Right ventricle myocardium inferior (tissue), 1 donor: Measurements from ENCODE around the gene CCNY. TPM values are rescaled to one million over a fixed set of nuclear protein-coding genes. Genes with fewer than 3 reads are reported as not detected.
A peak's percentile ranks its signal among the peaks of the same experiment; 100 is the strongest.

Source experiments
- ATAC-seq: fragments of 200-7000 bp; cut with Tn5 transposase; one replicate; pipeline ENCODE4 v1.9.1; 2020; ENCODE audit warnings: mild to moderate bottlenecking, moderate library complexity
- DNase-seq: peaks from one replicate; pipeline ENCODE4 v3.0.0; 2021; ENCODE audit errors: missing footprints
- intact Hi-C: fragments of 100-400 bp; cut with DNase I; formaldehyde crosslinking; loops from one replicate; pipeline ENCODE4 v1.11.0; 2022
- total RNA-seq: library from RNA; stranded (reverse); fragmentation: NEBNext Ultra II Directional; extraction: Animal tissue kit (Norgen Biotek cat#: 25700); gene quantifications from one replicate; pipeline ENCODE4 v1.2.1, GENCODE V29; 2021
- donor health status: DM: no; HTN: yes; CAD: no; lungs with severe emphysema.

Gene CCNY
- total RNA-seq, 1 donor from 2014 or later, result 91.8 TPM

- ATAC-seq (no peak), DNase-seq (no peak)
- intact Hi-C loops, result no loop called here
Observed at GRCh38 chr10:35552650-35553342, 216.5 kb downstream of the CCNY start.

GRCh38 chr10:35554036-35554435, 217.7 kb downstream of the CCNY start:
- no peak for DNase-seq
- no peak for ATAC-seq
- intact Hi-C loops, result no loop called here

GRCh38 chr10:35554461-35555056, 218.2 kb downstream of the CCNY start:
- DNase-seq (no peak), ATAC-seq (no peak)
- intact Hi-C loops, result no loop called here

- intact Hi-C loops, result no loop called here
- DNase-seq, result no peak
- no peak for ATAC-seq
Observed at GRCh38 chr10:35555962-35556930, 219.9 kb downstream of the CCNY start.

GRCh38 chr10:35558276-35558675, 222.0 kb downstream of the CCNY start:
- intact Hi-C loops, result no loop called here
- DNase-seq (no peak), ATAC-seq (no peak)

- DNase-seq (no peak), ATAC-seq (no peak)
- intact Hi-C loops, result no loop called here
Observed at GRCh38 chr10:35559416-35559815, 223.1 kb downstream of the CCNY start.

- DNase-seq, result no peak
- ATAC-seq, result peak; percentile 77
- intact Hi-C loops, result loop anchor here (10.0 kb wide), 1 partner anchor 317 kb away; no protein-coding TSS in a partner anchor
Observed at GRCh38 chr10:35561715-35562114, 225.4 kb downstream of the CCNY start.

GRCh38 chr10:35562427-35562826, 226.1 kb downstream of the CCNY start:
- DNase-seq (no peak), ATAC-seq (no peak)
- intact Hi-C loops, result loop anchor here (10.0 kb wide), 1 partner anchor 318 kb away; no protein-coding TSS in a partner anchor

- intact Hi-C loops, result loop anchor here (10.0 kb wide), 1 partner anchor 319 kb away; no protein-coding TSS in a partner anchor
- DNase-seq (no peak), ATAC-seq (peak; percentile 49)
Observed at GRCh38 chr10:35563261-35563891, 227.1 kb downstream of the CCNY start.

- intact Hi-C loops, result loop anchor here (2.0 to 10.0 kb wide), 2 partner anchors 228 to 320 kb away; partner anchors contain the start of gene CCNY
- DNase-seq (no peak), ATAC-seq (peak; percentile 33)
Observed at GRCh38 chr10:35564341-35564968, 228.1 kb downstream of the CCNY start.

GRCh38 chr10:35565602-35566081, 229.3 kb downstream of the CCNY start:
- peak; percentile 45 for ATAC-seq
- intact Hi-C loops, result loop anchor here (2.0 to 10.0 kb wide), 2 partner anchors 229 to 321 kb away; partner anchors contain the start of gene CCNY
- DNase-seq, result no peak

- no peak for ATAC-seq
- no peak for DNase-seq
- intact Hi-C loops, result loop anchor here (10.0 kb wide), 1 partner anchor 323 kb away; no protein-coding TSS in a partner anchor
Observed at GRCh38 chr10:35567951-35568350, 231.6 kb downstream of the CCNY start.

GRCh38 chr10:35568483-35569015, 232.2 kb downstream of the CCNY start:
- DNase-seq, result no peak
- ATAC-seq, result no peak
- intact Hi-C loops, result loop anchor here (10.0 kb wide), 1 partner anchor 324 kb away; no protein-coding TSS in a partner anchor

- ATAC-seq (no peak), DNase-seq (no peak)
- intact Hi-C loops, result loop anchor here (10.0 kb wide), 1 partner anchor 324 kb away; no protein-coding TSS in a partner anchor
Observed at GRCh38 chr10:35569111-35569707, 232.9 kb downstream of the CCNY start.

GRCh38 chr10:35569836-35570235, 233.5 kb downstream of the CCNY start:
- intact Hi-C loops, result loop anchor here (10.0 kb wide), 1 partner anchor 325 kb away; no protein-coding TSS in a partner anchor
- ATAC-seq, result no peak
- no peak for DNase-seq

- DNase-seq (no peak), ATAC-seq (no peak)
- intact Hi-C loops, result no loop called here
Observed at GRCh38 chr10:35570397-35570796, 234.1 kb downstream of the CCNY start.

GRCh38 chr10:35572583-35572982, 236.3 kb downstream of the CCNY start:
- intact Hi-C loops, result no loop called here
- no peak for ATAC-seq
- no peak for DNase-seq
